SU-DHL-6 (cell line): ENCODE measurements around the gene NR2F6.

Source experiments
- H2AFZ ChIP-seq: fragments of 200-600 bp; sonication (generic); 2 replicates; pipeline ENCODE4 v1.6.1; 2014; ENCODE audit warnings: low read depth, mild to moderate bottlenecking, moderate library complexity, mixed read lengths, antibody characterized with exemption, low read length; ENCODE audit not compliant: severe bottlenecking
- H3F3A ChIP-seq: fragments of 200-600 bp; shearing (Covaris generic); 2 replicates; pipeline ENCODE4 v1.6.0; 2016; ENCODE audit warnings: antibody characterized with exemption, mild to moderate bottlenecking; ENCODE audit not compliant: insufficient read depth
- H3K27ac ChIP-seq: fragments of 200-600 bp; sonication (generic); 2 replicates; pipeline ENCODE4 v1.5.1; 2016; ENCODE audit warnings: low read depth, mild to moderate bottlenecking, low read length, moderate library complexity, mixed read lengths
- H3K27me3 ChIP-seq: fragments of 200-600 bp; sonication (generic), shearing (Covaris generic); 2 replicates; pipeline ENCODE4 v1.6.0; 2014; ENCODE audit warnings: mild to moderate bottlenecking, low read length
- H3K36me3 ChIP-seq: fragments of 200-600 bp; sonication (generic); 2 replicates; pipeline ENCODE4 v1.6.1; 2014; ENCODE audit warnings: mild to moderate bottlenecking, low read length, mixed read lengths
- H3K4me2 ChIP-seq: fragments of 300-600, 200-600 bp; shearing (Covaris generic), sonication (generic); 2 replicates; pipeline ENCODE4 v1.6.0; 2014; ENCODE audit warnings: low read length, low read depth, mild to moderate bottlenecking; ENCODE audit not compliant: poor library complexity, severe bottlenecking
- H3K4me3 ChIP-seq: fragments of 200-600 bp; sonication (generic); 2 replicates; pipeline ENCODE4 v1.5.1; 2014; ENCODE audit warnings: antibody characterized with exemption, low read length, mild to moderate bottlenecking, mixed read lengths; ENCODE audit not compliant: insufficient read depth, poor library complexity, severe bottlenecking
- H3K79me2 ChIP-seq: fragments of 200-600 bp; sonication (generic); 2 replicates; pipeline ENCODE4 v1.6.1; 2014; ENCODE audit warnings: mild to moderate bottlenecking, low read length, moderate library complexity; ENCODE audit not compliant: insufficient read depth
- H3K9ac ChIP-seq: fragments of 200-600 bp; sonication (generic); 2 replicates; pipeline ENCODE4 v1.7.0; 2014; ENCODE audit warnings: mild to moderate bottlenecking, low read length
- H3K9me2 ChIP-seq: fragments of 200-600 bp; sonication (generic); replicated peaks from 2 replicates; pipeline ENCODE4 v1.6.1; 2014; ENCODE audit warnings: low read length; ENCODE audit not compliant: insufficient read depth
- H3K9me3 ChIP-seq: fragments of 200-600 bp; sonication (generic); 2 replicates; pipeline ENCODE4 v1.6.1; 2014; ENCODE audit warnings: low read length, mixed read lengths; ENCODE audit not compliant: insufficient read depth
- H4K20me1 ChIP-seq: fragments of 200-600 bp; sonication (generic); 2 replicates; pipeline ENCODE4 v1.6.1; 2014; ENCODE audit warnings: low read depth, mild to moderate bottlenecking, antibody characterized with exemption, low read length, moderate library complexity, mixed read lengths
- CTCF ChIP-seq: fragments of 200-600 bp; sonication (generic); IDR thresholded peaks from one replicate; pipeline ENCODE4 v1.5.1; 2017; ENCODE audit warnings: antibody characterized with exemption, mild to moderate bottlenecking, low read length, moderate library complexity; ENCODE audit not compliant: insufficient read depth, poor library complexity, severe bottlenecking
- EZH2phosphoT487 ChIP-seq: fragments of 200-600 bp; sonication (generic), shearing (Covaris generic); conservative IDR thresholded peaks from 2 replicates; pipeline ENCODE4 v1.6.1; 2018; ENCODE audit warnings: mild to moderate bottlenecking, antibody characterized with exemption, low read length, moderate library complexity, mixed read lengths

Gene NR2F6

GRCh38 chr19:17183271-17183761 lies 62.4 kb downstream of the NR2F6 start:
- Histone ChIP-seq H3K9me3 (no peaks in the 10 kb centered on the region), H3K4me3 (no peak overlapping the region), H3K36me3 (no peaks in the 10 kb centered on the region)

More at GRCh38 chr19:17183271-17183761, 62.4 kb downstream of the NR2F6 start:
- Histone ChIP-seq H3K27ac (peak overlapping the region; percentile 48), H2AFZ (no peak overlapping the region), H3K9me2 (no peaks in the 10 kb centered on the region), H3K9ac (peak overlapping the region; percentile 18; the same call in 1 of the 2 replicates), H3F3A (0 out of 2 replicates have a peak, but pooled peaks cover under 1% of the 10 kb centered on the region), H4K20me1 (no peaks in the 10 kb centered on the region), H3K4me2 (peak overlapping the region; percentile 10), H3K79me2 (no peaks in the 10 kb centered on the region), H3K27me3 (no peaks in the 10 kb centered on the region)
- TF ChIP-seq CTCF (no peak), EZH2phosphoT487 (no peak)
